Measurements from ENCODE around the gene DPM2.

The DPM2 gene

DNA sequence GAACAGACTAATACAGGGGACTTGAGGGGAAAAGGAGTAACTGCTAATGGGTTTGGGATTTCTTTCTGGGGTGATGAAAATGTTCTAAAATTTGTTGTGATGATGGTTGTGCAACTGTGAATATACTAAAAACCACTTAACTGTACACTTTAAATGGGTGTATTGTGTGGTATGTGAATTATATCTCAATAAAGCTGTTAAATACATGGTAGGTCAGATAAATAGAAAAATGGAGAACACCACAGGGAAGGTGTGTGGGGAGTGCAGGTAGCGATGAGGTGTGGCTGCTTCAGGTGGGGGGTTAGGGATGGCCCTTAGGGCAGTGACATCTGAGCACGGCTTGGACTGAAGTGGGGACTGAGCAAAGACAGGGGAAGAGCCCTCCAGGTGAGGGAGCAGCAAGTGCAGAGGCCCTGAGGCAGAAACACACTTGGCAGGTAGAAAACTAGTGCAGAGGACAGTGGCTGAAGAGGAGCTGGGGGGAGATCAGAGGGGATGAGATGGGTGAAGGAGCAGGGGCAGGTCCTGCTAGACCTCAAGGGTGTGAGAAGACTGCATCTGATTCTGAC lies 22.3 kb upstream of the DPM2 start:
- H3K79me2 ChIP-seq (ENCODE audit: control insufficient read depth, low read length): peaks cover 100% of the 10 kb centered on the region
- no peaks in the 10 kb centered on the region for H3K9me2 ChIP-seq (replicated peaks; ENCODE audit: control insufficient read depth, low read length)
- H3K27ac ChIP-seq (ENCODE audit: low read depth, low read length): no peak overlapping the region
- TF ChIP-seq, protein P1, sequence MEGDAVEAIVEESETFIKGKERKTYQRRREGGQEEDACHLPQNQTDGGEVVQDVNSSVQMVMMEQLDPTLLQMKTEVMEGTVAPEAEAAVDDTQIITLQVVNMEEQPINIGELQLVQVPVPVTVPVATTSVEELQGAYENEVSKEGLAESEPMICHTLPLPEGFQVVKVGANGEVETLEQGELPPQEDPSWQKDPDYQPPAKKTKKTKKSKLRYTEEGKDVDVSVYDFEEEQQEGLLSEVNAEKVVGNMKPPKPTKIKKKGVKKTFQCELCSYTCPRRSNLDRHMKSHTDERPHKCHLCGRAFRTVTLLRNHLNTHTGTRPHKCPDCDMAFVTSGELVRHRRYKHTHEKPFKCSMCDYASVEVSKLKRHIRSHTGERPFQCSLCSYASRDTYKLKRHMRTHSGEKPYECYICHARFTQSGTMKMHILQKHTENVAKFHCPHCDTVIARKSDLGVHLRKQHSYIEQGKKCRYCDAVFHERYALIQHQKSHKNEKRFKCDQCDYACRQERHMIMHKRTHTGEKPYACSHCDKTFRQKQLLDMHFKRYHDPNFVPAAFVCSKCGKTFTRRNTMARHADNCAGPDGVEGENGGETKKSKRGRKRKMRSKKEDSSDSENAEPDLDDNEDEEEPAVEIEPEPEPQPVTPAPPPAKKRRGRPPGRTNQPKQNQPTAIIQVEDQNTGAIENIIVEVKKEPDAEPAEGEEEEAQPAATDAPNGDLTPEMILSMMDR (IDR thresholded peaks at IDR 0.05; ENCODE audit: low read depth, low read length, poor library complexity, severe bottlenecking): no peak
- TF ChIP-seq EZH2phosphoT487 (IDR thresholded peaks at IDR 0.05; ENCODE audit: borderline replicate concordance, low read length): no peak
- no peak overlapping the region for H3K4me2 ChIP-seq (ENCODE audit: low read length)
- no peaks in the 10 kb centered on the region for H3K27me3 ChIP-seq (ENCODE audit: control insufficient read depth, low read length)
- H3K4me1 ChIP-seq (ENCODE audit: control insufficient read depth, low read length): peaks cover 83% of the 10 kb centered on the region
- H3F3A ChIP-seq (ENCODE audit: control insufficient read depth, insufficient read depth): no peaks in the 10 kb centered on the region; the same call in 1 of the 2 replicates
- peaks cover 44% of the 10 kb centered on the region for H4K20me1 ChIP-seq (ENCODE audit: control insufficient read depth, insufficient read depth, low read depth, low read length)
- H3K36me3 ChIP-seq (ENCODE audit: control insufficient read depth, low read length): peaks cover 62% of the 10 kb centered on the region
- no peak overlapping the region for H3K4me3 ChIP-seq (ENCODE audit: low read length)
- no peaks in the 10 kb centered on the region for H3K9me3 ChIP-seq (ENCODE audit: control insufficient read depth, insufficient read depth, low read length)

DNA sequence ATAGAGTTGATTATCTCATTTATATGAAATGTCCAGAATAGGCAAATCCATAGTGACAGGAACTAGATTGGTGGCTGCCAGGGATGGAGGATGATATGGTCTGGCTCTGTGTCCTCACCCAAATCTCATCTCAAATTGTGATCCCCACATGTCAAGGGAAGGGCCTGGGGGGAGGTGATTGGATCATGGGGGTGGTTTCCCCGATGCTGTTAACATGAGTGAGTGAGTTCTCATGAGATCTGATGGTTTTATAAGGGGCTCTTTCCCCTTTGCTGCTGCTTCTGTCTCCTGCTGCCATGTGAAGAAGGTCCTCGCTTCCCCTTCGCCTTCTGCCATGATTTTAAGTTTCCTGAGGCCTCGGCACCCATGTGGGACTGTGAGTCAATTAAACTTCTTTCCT lies 21.7 kb upstream of the DPM2 start:
- Histone ChIP-seq H3K36me3 (ENCODE audit: control insufficient read depth, low read length) (peaks cover 65% of the 10 kb centered on the region), H3K4me1 (ENCODE audit: control insufficient read depth, low read length) (peaks cover 79% of the 10 kb centered on the region)
- TF ChIP-seq EZH2phosphoT487 (IDR thresholded peaks at IDR 0.05; ENCODE audit: borderline replicate concordance, low read length): no peak
- TF ChIP-seq, protein P1 (IDR thresholded peaks at IDR 0.05; ENCODE audit: low read depth, low read length, poor library complexity, severe bottlenecking): no peak

DNA sequence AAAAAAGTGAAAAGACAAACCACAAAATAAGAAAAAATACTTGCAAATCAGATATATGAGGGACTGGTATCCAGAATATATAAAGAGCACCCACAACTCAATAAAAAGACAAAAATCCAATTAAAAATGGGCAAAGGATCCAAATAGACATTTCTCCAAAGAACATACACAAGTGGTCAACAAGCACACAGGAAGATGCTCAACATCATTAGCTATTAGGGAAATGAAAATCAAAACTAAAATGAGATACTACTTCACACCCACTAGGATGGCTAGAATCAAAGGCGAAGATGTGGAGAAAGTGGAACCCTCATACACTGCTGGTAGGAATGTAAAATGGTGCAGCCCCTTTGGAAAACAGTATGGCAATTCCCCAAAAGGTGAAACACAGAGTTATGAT lies 21.1 kb upstream of the DPM2 start:
- Histone ChIP-seq H3K79me2 (ENCODE audit: control insufficient read depth, low read length) (peaks cover 100% of the 10 kb centered on the region), H3K9me3 (ENCODE audit: control insufficient read depth, insufficient read depth, low read length) (no peaks in the 10 kb centered on the region), H3K4me3 (ENCODE audit: low read length) (no peak overlapping the region), H3K9me2 (replicated peaks; ENCODE audit: control insufficient read depth, low read length) (no peaks in the 10 kb centered on the region), H3F3A (ENCODE audit: control insufficient read depth, insufficient read depth) (no peaks in the 10 kb centered on the region; the same call in 1 of the 2 replicates), H4K20me1 (ENCODE audit: control insufficient read depth, insufficient read depth, low read depth, low read length) (peaks cover 39% of the 10 kb centered on the region), H3K4me1 (ENCODE audit: control insufficient read depth, low read length) (peaks cover 78% of the 10 kb centered on the region), H3K4me2 (ENCODE audit: low read length) (no peak overlapping the region), H3K27me3 (ENCODE audit: control insufficient read depth, low read length) (no peaks in the 10 kb centered on the region), H3K27ac (ENCODE audit: low read depth, low read length) (no peak overlapping the region), H3K36me3 (ENCODE audit: control insufficient read depth, low read length) (peaks cover 65% of the 10 kb centered on the region)
- TF ChIP-seq, protein P1 (IDR thresholded peaks at IDR 0.05; ENCODE audit: low read depth, low read length, poor library complexity, severe bottlenecking): no peak

More for the DNA sequence above, 21.7 kb upstream of the DPM2 start:
- Histone ChIP-seq H3K9me3 (ENCODE audit: control insufficient read depth, insufficient read depth, low read length) (no peaks in the 10 kb centered on the region), H3F3A (ENCODE audit: control insufficient read depth, insufficient read depth) (no peaks in the 10 kb centered on the region; the same call in 1 of the 2 replicates), H4K20me1 (ENCODE audit: control insufficient read depth, insufficient read depth, low read depth, low read length) (peaks cover 42% of the 10 kb centered on the region), H3K27me3 (ENCODE audit: control insufficient read depth, low read length) (no peaks in the 10 kb centered on the region), H3K79me2 (ENCODE audit: control insufficient read depth, low read length) (peaks cover 100% of the 10 kb centered on the region), H3K4me2 (ENCODE audit: low read length) (no peak overlapping the region), H3K4me3 (ENCODE audit: low read length) (no peak overlapping the region), H3K9me2 (replicated peaks; ENCODE audit: control insufficient read depth, low read length) (no peaks in the 10 kb centered on the region), H3K27ac (ENCODE audit: low read depth, low read length) (no peak overlapping the region)

All from DOHH2 (cell line).